Measurements from ENCODE around the gene EGFL6. TPM values are rescaled to one million over a fixed set of nuclear protein-coding genes. Genes with fewer than 3 reads are reported as not detected.

EGFL6 gene
- total RNA-seq, 1 experiment from 2014 or later = not detected

GRCh38 chrX:13571136-13571535 lies 1.7 kb downstream of the EGFL6 start:
- ChIA-PET POLR2A (no interaction called here), CTCF (no interaction called here)
- H3K27me3 Mint-ChIP-seq (ENCODE audit: insufficient read depth, unreplicated experiment) = peaks cover 93% of the 10 kb centered on the region
- H3K4me3 Mint-ChIP-seq (ENCODE audit: unreplicated experiment) = no peak overlapping the region
- no peak for DNase-seq (ENCODE audit: unreplicated experiment)
- no peaks in the 10 kb centered on the region for H3K36me3 Mint-ChIP-seq (ENCODE audit: insufficient read depth, unreplicated experiment)
- no peaks in the 10 kb centered on the region for H3K4me1 Mint-ChIP-seq (ENCODE audit: insufficient read depth, unreplicated experiment)
- intact Hi-C loops (cut with micrococcal nuclease) = no loop called here
- no peak for TF ChIP-seq CTCF (IDR thresholded peaks at IDR 0.05; ENCODE audit: unreplicated experiment)
- no peak overlapping the region for H3K27ac Mint-ChIP-seq (ENCODE audit: low read depth, unreplicated experiment)
- BruUV-seq (replicated peaks) = no TSS peak
- no peaks in the 10 kb centered on the region for H3K9me3 Mint-ChIP-seq (ENCODE audit: unreplicated experiment)

- Mint-ChIP-seq H3K4me3 (ENCODE audit: unreplicated experiment) (no peak overlapping the region), H3K27ac (ENCODE audit: low read depth, unreplicated experiment) (no peak overlapping the region), H3K9me3 (ENCODE audit: unreplicated experiment) (no peaks in the 10 kb centered on the region), H3K36me3 (ENCODE audit: insufficient read depth, unreplicated experiment) (no peaks in the 10 kb centered on the region), H3K27me3 (ENCODE audit: insufficient read depth, unreplicated experiment) (peaks cover 68% of the 10 kb centered on the region), H3K4me1 (ENCODE audit: insufficient read depth, unreplicated experiment) (no peaks in the 10 kb centered on the region)
- intact Hi-C loops (cut with micrococcal nuclease) = no loop called here
- no peak for DNase-seq (ENCODE audit: unreplicated experiment)
- BruUV-seq (replicated peaks) = no TSS peak
- ChIA-PET CTCF (interaction anchor here (0.6 kb wide), 2 partner anchors 495 to 583 kb away, joined by 3 to 4 read pairs; no protein-coding TSS in a partner anchor), POLR2A (no interaction called here)
- TF ChIP-seq CTCF (IDR thresholded peaks at IDR 0.05; ENCODE audit: unreplicated experiment) = no peak
These were observed 5.2 kb downstream of the EGFL6 start for GRCh38 chrX:13574600-13574999.

- Mint-ChIP-seq H3K4me1 (ENCODE audit: insufficient read depth, unreplicated experiment) (no peaks in the 10 kb centered on the region), H3K27me3 (ENCODE audit: insufficient read depth, unreplicated experiment) (peaks cover 64% of the 10 kb centered on the region), H3K27ac (ENCODE audit: low read depth, unreplicated experiment) (no peak overlapping the region), H3K9me3 (ENCODE audit: unreplicated experiment) (no peaks in the 10 kb centered on the region), H3K36me3 (ENCODE audit: insufficient read depth, unreplicated experiment) (no peaks in the 10 kb centered on the region), H3K4me3 (ENCODE audit: unreplicated experiment) (no peak overlapping the region)
- ChIA-PET CTCF (no interaction called here), POLR2A (no interaction called here)
- no peak for TF ChIP-seq CTCF (IDR thresholded peaks at IDR 0.05; ENCODE audit: unreplicated experiment)
- BruUV-seq (replicated peaks) = no TSS peak
- DNase-seq (ENCODE audit: unreplicated experiment) = no peak
- intact Hi-C loops (cut with micrococcal nuclease) = no loop called here
These were observed 10.3 kb downstream of the EGFL6 start for GRCh38 chrX:13579661-13580060.

- ChIA-PET CTCF (no interaction called here), POLR2A (no interaction called here)
- Mint-ChIP-seq H3K27ac (ENCODE audit: low read depth, unreplicated experiment) (no peak overlapping the region), H3K36me3 (ENCODE audit: insufficient read depth, unreplicated experiment) (no peaks in the 10 kb centered on the region), H3K27me3 (ENCODE audit: insufficient read depth, unreplicated experiment) (peaks cover 64% of the 10 kb centered on the region), H3K4me1 (ENCODE audit: insufficient read depth, unreplicated experiment) (no peaks in the 10 kb centered on the region), H3K9me3 (ENCODE audit: unreplicated experiment) (no peaks in the 10 kb centered on the region), H3K4me3 (ENCODE audit: unreplicated experiment) (no peak overlapping the region)
- BruUV-seq (replicated peaks) = no TSS peak
- intact Hi-C loops (cut with micrococcal nuclease) = no loop called here
- DNase-seq (ENCODE audit: unreplicated experiment) = no peak
- TF ChIP-seq CTCF (IDR thresholded peaks at IDR 0.05; ENCODE audit: unreplicated experiment) = no peak
These were observed 12.2 kb downstream of the EGFL6 start for GRCh38 chrX:13581554-13581953.

All from MCF 10A (cell line).